ENCODE results near the gene NYNRIN.

DNA sequence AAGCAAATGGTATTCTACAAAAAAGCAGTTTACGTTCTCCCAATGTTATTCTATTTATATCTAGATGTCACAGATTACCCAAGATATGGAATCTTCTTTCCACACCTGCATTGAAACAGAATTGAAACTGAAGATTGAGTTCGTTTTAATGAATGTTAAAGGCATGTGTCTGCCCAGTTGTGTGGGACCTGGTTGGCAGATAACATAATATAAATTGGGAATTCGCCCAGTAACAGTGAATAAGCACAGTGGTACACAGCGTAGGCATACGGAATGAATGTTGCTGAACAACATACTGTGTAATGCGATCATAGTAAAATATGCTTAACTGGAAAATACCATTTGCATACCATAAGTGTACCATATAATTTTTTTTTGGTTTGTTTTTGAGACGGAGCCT, 35.2 kb downstream of the NYNRIN start:
- TF ChIP-seq POLR2A (IDR thresholded peaks at IDR 0.05; ENCODE audit: low read depth, low read length) (no peak), RFX5 (IDR thresholded peaks at IDR 0.05; ENCODE audit: low read depth, low read length) (no peak), MXI1 (IDR thresholded peaks at IDR 0.05; ENCODE audit: borderline replicate concordance, low read depth, low read length) (no peak), CEBPB (IDR thresholded peaks at IDR 0.05; ENCODE audit: low read depth, low read length) (no peak), SMC3 (IDR thresholded peaks at IDR 0.05; ENCODE audit: low read depth, low read length) (no peak), BHLHE40 (IDR thresholded peaks at IDR 0.05; ENCODE audit: low read depth, low read length) (no peak), MAZ (IDR thresholded peaks at IDR 0.05; ENCODE audit: borderline replicate concordance, low read depth, low read length) (no peak), RCOR1 (IDR thresholded peaks at IDR 0.05; ENCODE audit: insufficient replicate concordance, low read length) (no peak), RAD21 (IDR thresholded peaks at IDR 0.05; ENCODE audit: low read length) (no peak), MAFK (IDR thresholded peaks at IDR 0.05; ENCODE audit: low read depth, low read length) (no peak)
- TF ChIP-seq, protein P1, sequence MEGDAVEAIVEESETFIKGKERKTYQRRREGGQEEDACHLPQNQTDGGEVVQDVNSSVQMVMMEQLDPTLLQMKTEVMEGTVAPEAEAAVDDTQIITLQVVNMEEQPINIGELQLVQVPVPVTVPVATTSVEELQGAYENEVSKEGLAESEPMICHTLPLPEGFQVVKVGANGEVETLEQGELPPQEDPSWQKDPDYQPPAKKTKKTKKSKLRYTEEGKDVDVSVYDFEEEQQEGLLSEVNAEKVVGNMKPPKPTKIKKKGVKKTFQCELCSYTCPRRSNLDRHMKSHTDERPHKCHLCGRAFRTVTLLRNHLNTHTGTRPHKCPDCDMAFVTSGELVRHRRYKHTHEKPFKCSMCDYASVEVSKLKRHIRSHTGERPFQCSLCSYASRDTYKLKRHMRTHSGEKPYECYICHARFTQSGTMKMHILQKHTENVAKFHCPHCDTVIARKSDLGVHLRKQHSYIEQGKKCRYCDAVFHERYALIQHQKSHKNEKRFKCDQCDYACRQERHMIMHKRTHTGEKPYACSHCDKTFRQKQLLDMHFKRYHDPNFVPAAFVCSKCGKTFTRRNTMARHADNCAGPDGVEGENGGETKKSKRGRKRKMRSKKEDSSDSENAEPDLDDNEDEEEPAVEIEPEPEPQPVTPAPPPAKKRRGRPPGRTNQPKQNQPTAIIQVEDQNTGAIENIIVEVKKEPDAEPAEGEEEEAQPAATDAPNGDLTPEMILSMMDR (conservative IDR thresholded peaks at IDR 0.05; ENCODE audit: low read depth, low read length): no peak
- TF ChIP-seq, protein P2, sequence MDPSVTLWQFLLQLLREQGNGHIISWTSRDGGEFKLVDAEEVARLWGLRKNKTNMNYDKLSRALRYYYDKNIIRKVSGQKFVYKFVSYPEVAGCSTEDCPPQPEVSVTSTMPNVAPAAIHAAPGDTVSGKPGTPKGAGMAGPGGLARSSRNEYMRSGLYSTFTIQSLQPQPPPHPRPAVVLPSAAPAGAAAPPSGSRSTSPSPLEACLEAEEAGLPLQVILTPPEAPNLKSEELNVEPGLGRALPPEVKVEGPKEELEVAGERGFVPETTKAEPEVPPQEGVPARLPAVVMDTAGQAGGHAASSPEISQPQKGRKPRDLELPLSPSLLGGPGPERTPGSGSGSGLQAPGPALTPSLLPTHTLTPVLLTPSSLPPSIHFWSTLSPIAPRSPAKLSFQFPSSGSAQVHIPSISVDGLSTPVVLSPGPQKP (IDR thresholded peaks at IDR 0.05; ENCODE audit: borderline replicate concordance, low read depth, low read length): no peak
- TF ChIP-seq, protein P3, sequence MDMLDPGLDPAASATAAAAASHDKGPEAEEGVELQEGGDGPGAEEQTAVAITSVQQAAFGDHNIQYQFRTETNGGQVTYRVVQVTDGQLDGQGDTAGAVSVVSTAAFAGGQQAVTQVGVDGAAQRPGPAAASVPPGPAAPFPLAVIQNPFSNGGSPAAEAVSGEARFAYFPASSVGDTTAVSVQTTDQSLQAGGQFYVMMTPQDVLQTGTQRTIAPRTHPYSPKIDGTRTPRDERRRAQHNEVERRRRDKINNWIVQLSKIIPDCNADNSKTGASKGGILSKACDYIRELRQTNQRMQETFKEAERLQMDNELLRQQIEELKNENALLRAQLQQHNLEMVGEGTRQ (IDR thresholded peaks at IDR 0.05; ENCODE audit: low read depth, low read length): no peak

Measured in IMR-90 (cell line).